Measurements from ENCODE around the gene STARD3NL. TPM values are rescaled to one million over a fixed set of nuclear protein-coding genes. Genes with fewer than 3 reads are reported as not detected.
"Not testable (repeated sequence)": the region's sequence is repeated elsewhere in the genome, so short reads cannot be mapped to it uniquely, and the experiment has no call there.

The STARD3NL gene
- total RNA-seq, 1 donor: 34.5 TPM

DNA sequence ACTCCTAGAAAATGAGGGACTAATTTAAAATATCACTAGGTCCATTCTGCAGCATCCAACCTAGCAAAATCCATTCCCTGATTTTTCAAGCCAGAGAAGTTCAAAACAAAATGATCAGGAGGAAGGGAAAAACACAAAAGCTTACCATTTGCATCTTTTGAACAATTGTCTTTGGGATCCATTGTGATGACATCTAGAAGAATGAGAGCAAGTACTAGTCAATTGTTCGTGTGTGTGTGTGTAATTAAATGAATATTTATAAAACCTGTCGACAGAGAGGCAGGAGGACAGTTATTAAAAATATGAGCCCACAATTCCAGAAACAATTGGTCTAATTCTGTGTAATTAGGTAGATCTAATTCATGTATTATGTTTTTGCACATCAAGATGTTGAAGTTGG lies 84.0 kb downstream of the STARD3NL start:
- not testable (repeated sequence) for DNase-seq (ENCODE audit: low read depth in 2 of 3, low spot score in 2 of 3)

DNA sequence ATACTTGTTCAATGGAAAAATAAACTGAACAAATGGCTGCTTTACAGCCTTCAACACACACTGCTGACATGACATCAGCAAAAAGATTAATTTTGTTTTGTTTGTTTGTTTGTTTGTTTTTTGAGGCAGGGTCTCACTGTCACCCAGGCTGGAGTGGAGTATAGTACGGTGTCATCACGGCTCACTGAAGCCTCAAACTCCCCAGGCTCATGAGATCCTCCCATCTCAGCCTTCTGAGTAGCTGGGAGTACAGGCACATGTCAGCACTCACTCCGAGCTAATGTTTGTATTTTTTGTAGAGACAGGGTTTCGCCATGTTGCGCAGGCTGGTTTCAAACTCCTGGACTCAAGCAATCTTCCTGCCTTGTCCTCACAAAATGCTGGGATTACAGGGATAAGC lies 84.5 kb downstream of the STARD3NL start:
- no peak for DNase-seq (ENCODE audit: low read depth in 2 of 3, low spot score in 2 of 3)

DNA sequence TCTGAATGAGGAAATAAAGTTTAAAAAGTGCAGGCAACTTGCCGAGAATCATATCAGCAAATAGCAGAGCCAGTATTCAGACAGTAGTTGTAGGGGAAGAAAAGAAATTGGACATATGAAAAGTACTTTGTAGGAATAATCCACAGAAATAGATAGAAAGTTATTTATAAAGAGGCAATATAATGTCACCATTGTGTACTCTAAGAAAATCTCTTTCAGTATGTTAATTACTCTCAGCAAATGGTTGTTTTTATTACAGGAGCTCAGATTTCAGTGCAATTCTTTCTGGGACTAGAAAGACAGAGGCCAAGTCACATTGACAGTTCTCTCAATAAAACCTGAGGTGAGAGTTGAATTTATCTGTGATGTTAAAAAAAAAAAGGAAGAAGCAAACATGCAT lies 85.2 kb downstream of the STARD3NL start:
- not testable (repeated sequence) for DNase-seq (ENCODE audit: low read depth in 2 of 3, low spot score in 2 of 3)

DNA sequence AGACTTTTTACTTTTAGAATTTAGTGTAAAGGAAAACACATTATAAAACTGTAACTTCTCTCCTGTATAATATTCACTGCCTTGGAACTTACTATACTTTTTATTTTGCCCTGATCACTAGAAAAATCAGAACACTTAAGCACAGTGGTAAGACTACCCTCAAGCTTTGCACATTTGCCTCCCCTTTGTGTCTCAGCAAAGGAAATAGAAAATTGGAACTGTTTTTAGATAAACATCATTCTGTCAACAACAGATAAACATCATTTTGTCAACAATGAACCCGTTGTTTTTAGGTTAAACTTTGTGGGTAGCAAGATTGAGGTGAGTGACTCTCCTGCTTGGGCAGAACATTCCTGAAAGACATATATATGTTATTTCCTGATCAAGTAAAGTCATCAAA lies 86.6 kb downstream of the STARD3NL start:
- not testable (repeated sequence) for DNase-seq (ENCODE audit: low read depth in 2 of 3, low spot score in 2 of 3)

DNA sequence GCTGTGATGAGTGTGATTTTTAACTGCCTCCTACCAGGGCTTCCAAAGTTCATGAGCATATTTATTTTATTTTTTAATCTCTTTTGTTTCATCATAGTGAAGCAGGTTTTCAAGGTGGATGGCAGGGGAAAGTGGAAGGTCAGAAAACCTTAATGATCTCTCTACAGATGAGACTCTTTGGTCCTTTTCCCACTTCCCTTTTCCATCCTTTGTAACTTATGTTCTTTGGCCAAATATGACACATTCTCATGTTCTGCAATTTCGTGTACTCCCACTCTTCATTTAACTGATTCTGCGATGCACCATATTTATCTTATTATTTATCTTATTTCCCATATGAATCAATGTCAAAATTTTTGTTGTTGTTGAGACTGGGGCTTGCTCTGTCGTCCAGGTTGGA lies 87.9 kb downstream of the STARD3NL start:
- not testable (repeated sequence) for DNase-seq (ENCODE audit: low read depth in 2 of 3, low spot score in 2 of 3)

DNA sequence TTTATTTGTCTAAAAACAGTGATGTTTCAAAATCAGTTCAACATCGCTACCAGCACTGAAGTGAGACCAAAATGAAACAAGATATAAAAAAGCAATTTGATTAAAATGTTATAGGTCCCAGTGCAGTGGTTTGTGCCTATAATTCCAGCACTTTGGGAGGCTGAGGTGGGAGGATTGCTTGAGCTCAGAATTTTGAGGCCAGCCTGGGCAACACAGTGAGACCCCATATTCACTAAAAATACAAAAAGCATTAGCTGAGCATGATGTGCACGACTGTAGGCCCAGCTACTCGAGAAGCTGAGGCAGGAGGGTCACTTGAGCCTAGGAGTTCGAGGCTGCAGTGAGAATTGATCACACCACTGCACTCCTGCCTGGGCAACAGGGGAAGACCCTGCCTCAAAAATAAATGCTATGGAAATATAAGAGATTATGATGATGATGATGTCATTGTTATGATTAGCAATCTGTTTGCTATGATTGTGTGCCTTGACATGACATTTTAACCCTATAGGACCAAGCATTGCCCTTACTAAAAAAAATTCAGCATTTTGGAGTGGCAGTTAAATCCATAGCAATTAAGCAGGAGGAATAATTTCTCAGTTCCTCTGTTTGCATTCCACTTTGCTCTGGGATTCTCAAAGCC lies 91.8 kb downstream of the STARD3NL start:
- not testable (repeated sequence) for DNase-seq (ENCODE audit: low read depth in 2 of 3, low spot score in 2 of 3)

DNA sequence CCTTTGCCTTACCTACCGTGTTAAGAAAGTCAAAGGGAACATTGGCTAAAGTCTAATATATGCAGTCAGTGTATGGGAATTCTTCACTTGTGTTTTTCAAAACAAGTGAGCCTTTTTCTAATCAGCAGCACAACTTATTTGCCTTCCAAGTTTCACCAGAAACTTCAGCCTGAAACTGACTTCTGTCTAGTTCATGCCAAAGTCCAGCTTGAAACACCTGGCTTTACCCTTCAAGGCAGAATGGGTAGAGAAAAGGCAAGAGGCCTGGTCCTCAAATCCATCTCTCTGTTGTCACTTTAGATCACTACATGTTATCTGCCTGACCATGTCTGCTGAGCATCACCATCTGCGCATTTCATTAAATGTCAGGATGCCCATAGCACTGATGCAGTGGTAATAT lies 92.4 kb downstream of the STARD3NL start:
- not testable (repeated sequence) for DNase-seq (ENCODE audit: low read depth in 2 of 3, low spot score in 2 of 3)

DNA sequence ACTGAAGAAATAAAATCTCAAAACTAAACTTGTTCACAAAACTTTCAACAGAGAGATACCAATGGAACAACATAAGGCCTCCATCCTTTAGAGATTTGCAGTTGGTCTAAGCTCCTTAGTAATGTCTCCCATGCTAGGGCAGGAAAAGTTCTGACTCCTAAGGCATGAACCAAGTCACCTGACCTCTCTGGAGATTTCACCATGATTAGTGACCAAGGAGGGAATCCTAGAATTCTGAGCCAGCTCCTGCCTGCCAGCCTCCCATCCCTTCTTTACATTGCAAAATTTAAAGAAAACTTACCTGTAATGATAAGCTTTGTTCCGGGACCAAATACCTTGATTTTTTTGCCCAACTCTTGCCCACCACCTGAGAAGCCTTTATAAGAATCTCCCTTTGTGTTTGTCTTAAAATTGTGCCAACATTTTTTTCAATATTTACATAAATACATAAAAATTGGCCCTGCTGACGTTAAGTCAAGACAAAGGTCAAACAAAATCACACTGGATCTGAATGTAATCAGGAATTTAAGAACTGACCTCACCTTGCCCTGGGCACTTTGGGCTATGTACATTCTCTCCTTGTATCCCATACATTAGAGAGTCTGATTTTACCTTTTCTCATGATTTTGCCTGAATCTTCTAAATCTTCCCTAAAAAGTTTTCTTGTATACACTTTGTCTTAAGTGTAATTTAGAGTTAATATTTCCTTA lies 95.4 kb downstream of the STARD3NL start, which contains the start of gene TARP:
TARP (minus strand) TSS at position 351 of the 710 bp plus-strand sequence.
- DNase-seq (ENCODE audit: low read depth in 2 of 3, low spot score in 2 of 3): no peak

DNA sequence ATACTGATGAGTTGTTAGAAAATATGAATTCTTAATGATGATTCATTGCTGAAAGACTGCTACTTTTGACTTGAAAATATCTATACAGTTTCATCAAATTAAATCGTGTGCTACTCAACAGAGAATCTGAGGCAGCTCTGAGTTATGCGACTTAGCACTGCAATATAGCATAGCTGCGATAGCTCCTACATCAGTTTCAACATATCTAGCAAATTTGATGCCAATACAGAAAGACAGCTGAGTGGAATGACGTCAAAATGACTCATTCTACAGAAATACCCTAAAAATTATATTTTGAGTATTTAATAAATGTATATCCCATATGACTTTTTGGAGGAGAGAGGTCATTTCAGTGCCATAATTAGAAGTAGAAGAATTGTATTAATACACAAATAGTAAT lies 96.4 kb downstream of the STARD3NL start:
- no peak for DNase-seq (ENCODE audit: low read depth in 2 of 3, low spot score in 2 of 3)

DNA sequence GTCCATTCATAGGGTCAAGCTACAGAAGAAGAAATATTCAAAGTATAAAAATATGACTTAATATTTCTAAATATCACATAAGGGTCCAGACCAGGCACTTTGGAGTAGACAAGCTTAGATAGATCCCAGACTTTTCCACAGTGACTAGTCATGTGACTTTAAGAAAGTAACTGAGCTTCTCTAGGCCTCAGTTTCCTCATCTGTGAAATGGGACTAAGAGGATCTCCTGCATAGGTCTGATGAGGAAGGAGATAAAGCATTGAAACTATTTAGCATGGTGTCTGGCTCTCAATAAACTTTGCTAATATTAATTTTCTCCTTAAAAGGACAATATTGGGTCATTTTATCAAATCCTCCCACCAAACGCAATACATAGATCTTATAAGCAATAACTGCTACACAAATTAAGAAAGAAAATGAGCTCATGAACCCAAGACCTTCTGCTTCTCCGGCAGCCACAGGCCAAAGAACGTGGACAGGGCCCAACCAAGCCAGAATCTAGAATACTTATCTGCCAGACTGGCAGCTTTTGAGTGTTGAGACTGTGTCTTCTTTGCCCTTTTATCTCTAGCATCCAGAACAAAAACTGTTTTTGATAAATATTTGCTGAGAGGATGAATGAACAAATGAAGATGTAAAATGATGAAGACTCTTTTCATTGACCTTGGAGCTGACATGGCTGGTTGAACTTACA lies 97.0 kb downstream of the STARD3NL start:
- DNase-seq (ENCODE audit: low read depth in 2 of 3, low spot score in 2 of 3): no peak

DNA sequence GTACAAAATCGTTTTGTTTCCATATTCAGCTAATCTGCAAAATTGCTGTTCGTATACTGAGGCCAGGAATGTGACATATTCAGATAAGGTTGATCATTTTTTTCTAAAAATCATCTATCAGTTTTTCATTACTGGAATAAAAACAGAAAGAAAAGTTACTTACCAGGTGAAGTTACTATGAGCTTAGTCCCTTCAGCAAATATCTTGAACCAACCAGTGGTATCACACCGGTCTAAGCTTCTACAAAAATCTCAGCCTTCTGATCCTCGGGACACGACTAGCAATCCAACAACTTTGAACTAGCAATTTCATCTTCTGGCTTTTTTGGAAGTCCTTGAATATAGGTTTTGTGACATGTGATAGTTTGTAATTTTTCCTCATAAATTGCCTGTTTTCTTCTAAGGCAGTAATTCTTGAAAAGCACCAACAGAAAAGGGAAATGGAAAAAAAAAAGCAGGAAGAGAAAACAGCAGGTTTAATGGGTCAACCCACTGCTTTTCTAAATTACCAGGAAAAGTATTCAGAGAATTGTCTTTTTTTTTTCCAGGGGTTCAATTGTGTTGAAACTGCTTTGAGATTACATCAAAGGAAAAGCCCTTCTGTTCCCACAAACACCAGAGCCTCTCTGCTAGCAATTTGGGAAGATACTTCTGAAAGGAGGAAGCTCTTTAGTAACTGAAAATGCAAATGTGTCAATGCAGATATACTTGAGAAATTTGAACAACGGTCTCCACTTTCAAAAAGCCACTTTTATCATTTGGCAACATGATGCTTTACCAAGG lies 98.2 kb downstream of the STARD3NL start:
- DNase-seq (ENCODE audit: low read depth in 2 of 3, low spot score in 2 of 3): peak in 1 of 3 donors; percentile 30

DNA sequence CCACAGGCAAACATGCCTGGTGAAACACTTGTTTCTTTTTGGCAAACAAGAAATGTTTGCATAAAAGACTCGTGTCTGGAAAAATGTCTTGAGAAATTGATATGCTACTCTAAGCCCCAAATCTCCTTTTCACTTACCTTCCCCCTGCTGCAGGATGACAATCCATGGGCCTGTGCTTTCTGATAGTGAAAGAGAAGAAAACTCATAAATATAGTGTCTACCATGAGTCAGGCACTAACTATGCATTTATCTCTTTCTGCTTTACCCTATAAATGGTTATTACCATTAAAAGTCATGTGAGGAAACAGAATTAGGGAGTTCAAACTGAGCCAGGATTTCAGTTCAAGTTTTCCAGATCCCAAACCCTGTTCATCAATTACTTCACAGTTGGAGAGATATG lies 102.0 kb downstream of the STARD3NL start:
- no peak for DNase-seq (ENCODE audit: low read depth in 2 of 3, low spot score in 2 of 3)

Small RNA genes within 50 kb of the gene (small RNA-seq; reads per million reads assigned to genes)
- gene TRGJ1 (not detected), gene TRGJ2 (not detected), gene TRGJP (not detected), gene TRGJP1 (not detected), gene TRGJP2 (not detected)
